GM12878 (cell line): ENCODE measurements around the gene LTBP4. TPM values are rescaled to one million over a fixed set of nuclear protein-coding genes. Genes with fewer than 3 reads are reported as not detected.
A peak's percentile ranks its signal among the peaks of the same experiment; 100 is the strongest.

ENCODE experiments used
- ASH2L ChIP-seq: fragments of 300-600, 200-600 bp; sonication (generic); IDR thresholded peaks from 2 replicates; pipeline ENCODE4 v1.6.1; 2017; ENCODE audit warnings: low read depth, mild to moderate bottlenecking, borderline replicate concordance
- BHLHE40 ChIP-seq, 2 experiments: fragments of 450-650 bp in 1 of 2; IDR thresholded peaks; 2 replicates each; pipeline ENCODE4 v1.6.1; 2011 to 2017; ENCODE audit warnings: low read depth in 2 of 2, borderline replicate concordance in 1 of 2, improper control_type of control experiment in 1 of 2, low read length in 1 of 2, mild to moderate bottlenecking in 1 of 2
- BRCA1 ChIP-seq: IDR thresholded peaks from 2 replicates; pipeline ENCODE4 v1.6.1; 2011; ENCODE audit warnings: low read depth, low read length, improper control_type of control experiment
- CBX3 ChIP-seq: fragments of 200-600 bp; sonication (generic); IDR thresholded peaks from 2 replicates; pipeline ENCODE4 v1.6.1; 2016; ENCODE audit warnings: low read depth, borderline replicate concordance
- CREM ChIP-seq: IDR thresholded peaks from 2 replicates; pipeline ENCODE4 v1.6.1; 2014; ENCODE audit warnings: antibody characterized with exemption, low read depth
- EP300 ChIP-seq, 2 experiments: fragments of 150-350 bp in 1 of 2; IDR thresholded peaks; 2 replicates each; pipeline ENCODE4 v1.6.1; 2011 to 2012; ENCODE audit warnings: low read depth in 2 of 2, low read length in 2 of 2, borderline replicate concordance in 1 of 2, improper control_type of control experiment in 1 of 2, inconsistent platforms in 1 of 2; ENCODE audit not compliant: control insufficient read depth in 1 of 2
- ETV6 ChIP-seq, 2 experiments: fragments of 450-650 bp in 1 of 2; IDR thresholded peaks in 1 of 2; conservative IDR thresholded peaks in 1 of 2; 2 replicates each; pipeline ENCODE4 v1.6.1; 2014; ENCODE audit warnings: antibody characterized with exemption in 1 of 2, borderline replicate concordance in 1 of 2, low read depth in 1 of 2, mild to moderate bottlenecking in 1 of 2, moderate library complexity in 1 of 2
- FOXK2 ChIP-seq: fragments of 450-650 bp; IDR thresholded peaks from 2 replicates; pipeline ENCODE4 v1.6.1; 2017; ENCODE audit warnings: mild to moderate bottlenecking, moderate library complexity
- HDGF ChIP-seq: fragments of 450-650 bp; IDR thresholded peaks from 2 replicates; pipeline ENCODE4 v1.6.1; 2016; ENCODE audit warnings: antibody characterized with exemption
- HSF1 ChIP-seq: fragments of 150-350 bp; IDR thresholded peaks from 2 replicates; pipeline ENCODE4 v1.6.1; 2014; ENCODE audit warnings: mild to moderate bottlenecking, low read depth, low read length
- KLF5 ChIP-seq: fragments of 450-650 bp; IDR thresholded peaks from 2 replicates; pipeline ENCODE4 v1.6.1; 2014; ENCODE audit warnings: mild to moderate bottlenecking; ENCODE audit not compliant: partially characterized antibody
- LARP7 ChIP-seq: fragments of 450-650 bp; IDR thresholded peaks from 2 replicates; pipeline ENCODE4 v1.6.1; 2017; ENCODE audit warnings: mild to moderate bottlenecking
- MTA3 ChIP-seq: IDR thresholded peaks from 2 replicates; pipeline ENCODE4 v1.6.1; 2012; ENCODE audit warnings: low read length, inconsistent platforms, borderline replicate concordance
- NFYB ChIP-seq: IDR thresholded peaks from 2 replicates; pipeline ENCODE4 v1.6.1; 2011; ENCODE audit warnings: low read depth, mild to moderate bottlenecking, low read length, improper control_type of control experiment, moderate library complexity; ENCODE audit not compliant: insufficient read depth
- NRF1 ChIP-seq: conservative IDR thresholded peaks from 2 replicates; pipeline ENCODE4 v1.6.1; 2011; ENCODE audit warnings: mild to moderate bottlenecking, low read depth, low read length, improper control_type of control experiment
- PAX8 ChIP-seq: fragments of 450-650 bp; IDR thresholded peaks from 2 replicates; pipeline ENCODE4 v1.6.1; 2017; ENCODE audit warnings: mild to moderate bottlenecking, moderate library complexity
- POLR2AphosphoS2 ChIP-seq: IDR thresholded peaks from 2 replicates; pipeline ENCODE4 v1.6.1; 2011; ENCODE audit warnings: low read depth, mild to moderate bottlenecking, low read length, improper control_type of control experiment, moderate library complexity
- RBBP5 ChIP-seq: fragments of 200-600 bp; sonication (generic); conservative IDR thresholded peaks from 2 replicates; pipeline ENCODE4 v1.6.1; 2016
- SREBF1 ChIP-seq: IDR thresholded peaks from 2 replicates; pipeline ENCODE4 v1.6.1; 2012; ENCODE audit warnings: mild to moderate bottlenecking, low read length
- ZNF217 ChIP-seq: fragments of 450-650 bp; IDR thresholded peaks from 2 replicates; pipeline ENCODE4 v1.6.1; 2017; ENCODE audit warnings: antibody characterized with exemption, mild to moderate bottlenecking
- polyA plus RNA-seq, 11 experiments: library from polyadenylated mRNA; depleted of rRNA in 4 of 11; unstranded in 6 of 11; stranded (reverse) in 5 of 11; fragments of >200 nt; fragmentation: Nextera tagmentation in 4 of 11; fragmentation: Illumina TruSeq in 1 of 11; extraction: Ambion mirVana in 4 of 11; extraction: Trizol in 1 of 11; gene quantifications; 1 replicate in 1 of 11; 2 replicates in 10 of 11; pipeline versions ENCODE4 v1.2.1 to v1.2.3, GENCODE V29; 2011 to 2016; ENCODE audit warnings: inconsistent platforms in 2 of 11, missing spikeins in 2 of 11, low read depth in 1 of 11
- total RNA-seq, 4 experiments: library from RNA; depleted of rRNA in 3 of 4; stranded (reverse); fragments of >200 nt in 3 of 4; fragmentation: Illumina TruSeq in 1 of 4; extraction: Trizol in 1 of 4; gene quantifications; 2 replicates each; pipeline versions ENCODE4 v1.2.1 to v1.2.3, GENCODE V29; 2013 to 2021
- TF ChIP-seq, protein P1 (sequence below): IDR thresholded peaks from 2 replicates; pipeline ENCODE4 v1.6.1; 2011; ENCODE audit warnings: borderline replicate concordance, low read depth, mild to moderate bottlenecking, moderate library complexity, mixed read lengths, low read length; ENCODE audit not compliant: insufficient read depth; ENCODE audit errors: extremely low read length
- TF ChIP-seq, protein P2 (sequence below): fragments of 450-650 bp; IDR thresholded peaks from 2 replicates; pipeline ENCODE4 v1.6.1; 2017; ENCODE audit warnings: mild to moderate bottlenecking, moderate library complexity
- TF ChIP-seq, protein P3 (sequence below): IDR thresholded peaks from 2 replicates; pipeline ENCODE4 v1.6.1; 2011; ENCODE audit warnings: low read depth, mild to moderate bottlenecking, low read length, moderate library complexity, borderline replicate concordance; ENCODE audit errors: extremely low read depth

The LTBP4 gene
- total and polyA plus RNA-seq, 10 of the 15 experiments (the other 5 are each of a cell fraction or from before 2014, with no cell fraction given): 0.09 to 34.6 (median 8.5) TPM; not detected in 1

GRCh38 chr19:40662925-40663694 is 61.9 kb downstream of the LTBP4 start (continued):
- TF ChIP-seq CBX3: no peak
- TF ChIP-seq, protein P1, sequence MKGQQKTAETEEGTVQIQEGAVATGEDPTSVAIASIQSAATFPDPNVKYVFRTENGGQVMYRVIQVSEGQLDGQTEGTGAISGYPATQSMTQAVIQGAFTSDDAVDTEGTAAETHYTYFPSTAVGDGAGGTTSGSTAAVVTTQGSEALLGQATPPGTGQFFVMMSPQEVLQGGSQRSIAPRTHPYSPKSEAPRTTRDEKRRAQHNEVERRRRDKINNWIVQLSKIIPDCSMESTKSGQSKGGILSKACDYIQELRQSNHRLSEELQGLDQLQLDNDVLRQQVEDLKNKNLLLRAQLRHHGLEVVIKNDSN: peak; percentile 95
- no peak for TF ChIP-seq EP300 (IDR thresholded peaks at IDR 0.05; ENCODE audit: borderline replicate concordance in 1 of 2, control insufficient read depth in 1 of 2, low read depth in 2 of 2, low read length in 2 of 2)
- TF ChIP-seq, protein P2, sequence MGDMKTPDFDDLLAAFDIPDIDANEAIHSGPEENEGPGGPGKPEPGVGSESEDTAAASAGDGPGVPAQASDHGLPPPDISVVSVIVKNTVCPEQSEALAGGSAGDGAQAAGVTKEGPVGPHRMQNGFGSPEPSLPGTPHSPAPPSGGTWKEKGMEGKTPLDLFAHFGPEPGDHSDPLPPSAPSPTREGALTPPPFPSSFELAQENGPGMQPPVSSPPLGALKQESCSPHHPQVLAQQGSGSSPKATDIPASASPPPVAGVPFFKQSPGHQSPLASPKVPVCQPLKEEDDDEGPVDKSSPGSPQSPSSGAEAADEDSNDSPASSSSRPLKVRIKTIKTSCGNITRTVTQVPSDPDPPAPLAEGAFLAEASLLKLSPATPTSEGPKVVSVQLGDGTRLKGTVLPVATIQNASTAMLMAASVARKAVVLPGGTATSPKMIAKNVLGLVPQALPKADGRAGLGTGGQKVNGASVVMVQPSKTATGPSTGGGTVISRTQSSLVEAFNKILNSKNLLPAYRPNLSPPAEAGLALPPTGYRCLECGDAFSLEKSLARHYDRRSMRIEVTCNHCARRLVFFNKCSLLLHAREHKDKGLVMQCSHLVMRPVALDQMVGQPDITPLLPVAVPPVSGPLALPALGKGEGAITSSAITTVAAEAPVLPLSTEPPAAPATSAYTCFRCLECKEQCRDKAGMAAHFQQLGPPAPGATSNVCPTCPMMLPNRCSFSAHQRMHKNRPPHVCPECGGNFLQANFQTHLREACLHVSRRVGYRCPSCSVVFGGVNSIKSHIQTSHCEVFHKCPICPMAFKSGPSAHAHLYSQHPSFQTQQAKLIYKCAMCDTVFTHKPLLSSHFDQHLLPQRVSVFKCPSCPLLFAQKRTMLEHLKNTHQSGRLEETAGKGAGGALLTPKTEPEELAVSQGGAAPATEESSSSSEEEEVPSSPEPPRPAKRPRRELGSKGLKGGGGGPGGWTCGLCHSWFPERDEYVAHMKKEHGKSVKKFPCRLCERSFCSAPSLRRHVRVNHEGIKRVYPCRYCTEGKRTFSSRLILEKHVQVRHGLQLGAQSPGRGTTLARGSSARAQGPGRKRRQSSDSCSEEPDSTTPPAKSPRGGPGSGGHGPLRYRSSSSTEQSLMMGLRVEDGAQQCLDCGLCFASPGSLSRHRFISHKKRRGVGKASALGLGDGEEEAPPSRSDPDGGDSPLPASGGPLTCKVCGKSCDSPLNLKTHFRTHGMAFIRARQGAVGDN: no peak
- no peak for TF ChIP-seq RBBP5
- TF ChIP-seq ETV6 (conservative IDR thresholded peaks at IDR 0.05 in 1 of 2, IDR thresholded peaks at IDR 0.05 in 1 of 2; ENCODE audit: borderline replicate concordance in 1 of 2, low read depth in 1 of 2): no peak
- TF ChIP-seq, protein P3, sequence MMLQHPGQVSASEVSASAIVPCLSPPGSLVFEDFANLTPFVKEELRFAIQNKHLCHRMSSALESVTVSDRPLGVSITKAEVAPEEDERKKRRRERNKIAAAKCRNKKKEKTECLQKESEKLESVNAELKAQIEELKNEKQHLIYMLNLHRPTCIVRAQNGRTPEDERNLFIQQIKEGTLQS: peak; percentile 82; the same call in 1 of the 2 replicates
- TF ChIP-seq MTA3: no peak
- TF ChIP-seq HSF1: no peak
- TF ChIP-seq ZNF217: 0 out of 2 replicates have a peak, but pooled peaks have one; percentile 30
- TF ChIP-seq PAX8: no peak
- no peak for TF ChIP-seq HDGF
- TF ChIP-seq NFYB: no peak
- TF ChIP-seq KLF5: peak; percentile 29
- TF ChIP-seq CREM: no peak
- TF ChIP-seq NRF1: no peak
- peak; percentile 18 to 72; a peak in 2 of 4 replicates for TF ChIP-seq BHLHE40 (IDR thresholded peaks at IDR 0.05; ENCODE audit: borderline replicate concordance in 1 of 2, low read depth in 2 of 2, low read length in 1 of 2)
- TF ChIP-seq BRCA1: no peak
- peak; percentile 93 for TF ChIP-seq LARP7
- no peak for TF ChIP-seq SREBF1
- TF ChIP-seq ASH2L: no peak
- TF ChIP-seq POLR2AphosphoS2: no peak
- TF ChIP-seq FOXK2: no peak
